ENCODE measurements around the gene CDK3. TPM values are rescaled to one million over a fixed set of nuclear protein-coding genes. Genes with fewer than 3 reads are reported as not detected.

CDK3 gene
- total and polyA plus RNA-seq, 2 of the 4 experiments (the other 2 are of a cell fraction), result 0.72 to 8.8 TPM

- TF ChIP-seq MAFK (IDR thresholded peaks at IDR 0.05; ENCODE audit: low read depth, low read length), result no peak
These were observed 6.6 kb downstream of the CDK3 start (continued) for GRCh38 chr17:76007131-76007849.

GRCh38 chr17:76007850-76008165 is 7.2 kb downstream of the CDK3 start:
- H3K79me1 ChIP-seq (ENCODE audit: low read depth in 1 of 2, low read length in 2 of 2), result peaks cover 0 to 3% of the 10 kb centered on the region in 2 experiments; a peak in 1 of 4 replicates
- intact Hi-C loops (cut with micrococcal nuclease) (loop anchor here (5.0 kb wide), 1 partner anchor 289 kb away; no protein-coding TSS in a partner anchor), dilution Hi-C loops (cut with HindIII; ENCODE audit: low sequenced_read_pairs, unreplicated experiment) (no loop called here), in situ Hi-C loops (cut with MboI; ENCODE audit: low sequenced_read_pairs) (loop anchor here (5.0 kb wide), 1 partner anchor 96 kb away; no protein-coding TSS in a partner anchor)
- DNase-seq, result no peak
- H4K20me1 ChIP-seq (ENCODE audit: insufficient read depth, low read length), result no peaks in the 10 kb centered on the region
- ATAC-seq (ENCODE audit: low read depth), result no peak
- H2BK5ac ChIP-seq (ENCODE audit: low read depth, low read length, poor library complexity, severe bottlenecking), result no peak overlapping the region
- H3K4me3 ChIP-seq (ENCODE audit: insufficient read depth, low read depth, low read length), result no peak overlapping the region
- H4K91ac ChIP-seq (ENCODE audit: insufficient read depth, low read depth, low read length), result no peak overlapping the region
- 95% methylated on average over 7 of the region's 16 CpGs; no CpG with 5 or more reads in 1 of the 2 experiments for WGBS, 2 experiments (ENCODE audit: extremely low coverage in 2 of 2, insufficient read length in 1 of 2)
- no TSS peak for BruUV-seq (replicated peaks)
- H4K8ac ChIP-seq (ENCODE audit: low read depth in 2 of 2, low read length in 2 of 2), result no peak overlapping the region
- H3K18ac ChIP-seq (ENCODE audit: low read depth, low read length), result no peak overlapping the region
- peaks cover 7% of the 10 kb centered on the region for H3K4me1 ChIP-seq (ENCODE audit: control insufficient read depth, insufficient read depth, low read length)
- H2AK5ac ChIP-seq (ENCODE audit: low read depth, low read length), result no peak overlapping the region
- no peak overlapping the region for H3K9ac ChIP-seq (ENCODE audit: low read depth, low read length)
- no peak overlapping the region for H2BK120ac ChIP-seq (ENCODE audit: low read depth, low read length)
- H2BK15ac ChIP-seq (ENCODE audit: low read depth, low read length), result no peak overlapping the region
- H3K9me1 ChIP-seq (ENCODE audit: insufficient read depth, low read length), result no peaks in the 10 kb centered on the region
- H3K14ac ChIP-seq (replicated peaks; ENCODE audit: low read depth, low read length), result no peak overlapping the region
- no peak overlapping the region for H3K23ac ChIP-seq (ENCODE audit: low read depth, low read length)
- H3K27me3 ChIP-seq (ENCODE audit: control insufficient read depth, insufficient read depth, low read length), result no peaks in the 10 kb centered on the region
- H4K5ac ChIP-seq (ENCODE audit: low read depth, low read length), result no peak overlapping the region
- no peak overlapping the region for H3K4me2 ChIP-seq (ENCODE audit: low read depth, low read length)
- H3K27ac ChIP-seq (ENCODE audit: insufficient read depth, low read length), result no peak overlapping the region
- no peak overlapping the region for H2AK9ac ChIP-seq (replicated peaks; ENCODE audit: low read depth, low read length, poor library complexity)
- ChIA-PET CTCF (no interaction called here), POLR2A (ENCODE audit: unreplicated experiment) (no interaction called here)
- no peaks in the 10 kb centered on the region for H3K9me3 ChIP-seq (ENCODE audit: control insufficient read depth, insufficient read depth, low read length)
- H2BK20ac ChIP-seq (ENCODE audit: low read depth, low read length), result no peak overlapping the region
- no peaks in the 10 kb centered on the region for H3K36me3 ChIP-seq (ENCODE audit: control insufficient read depth, insufficient read depth, low read length)
- H3K4ac ChIP-seq (ENCODE audit: low read depth, low read length), result no peak overlapping the region
- TF ChIP-seq SMC3 (IDR thresholded peaks at IDR 0.05; ENCODE audit: low read depth, low read length) (no peak), CTCF (conservative IDR thresholded peaks at IDR 0.05; ENCODE audit: low read depth, low read length) (no peak), MAFK (IDR thresholded peaks at IDR 0.05; ENCODE audit: low read depth, low read length) (no peak), BHLHE40 (IDR thresholded peaks at IDR 0.05; ENCODE audit: low read depth, low read length) (no peak), RCOR1 (IDR thresholded peaks at IDR 0.05; ENCODE audit: insufficient replicate concordance, low read length) (no peak)
- no peak overlapping the region for H3K56ac ChIP-seq (ENCODE audit: extremely low read depth, insufficient read depth, low read length)
- no peak overlapping the region for H2AFZ ChIP-seq (replicated peaks; ENCODE audit: low read length, poor library complexity)

All from IMR-90 (cell line).